Uterus (tissue), 4 donors: ENCODE data around the gene IBA57. TPM values are rescaled to one million over a fixed set of nuclear protein-coding genes. Genes with fewer than 3 reads are reported as not detected.

Source experiments
- DNase-seq, 2 donors: peaks; one replicate each; pipeline ENCODE4 v3.0.0-alpha.2; 2019 to 2020
- H3K27ac ChIP-seq, 2 donors: fragments of 200-600 bp; sonication (generic); 1 replicate in 1 of 2; 2 replicates in 1 of 2; pipeline ENCODE4 v1.5.1; 2016 to 2018
- H3K27me3 ChIP-seq, 2 donors: fragments of 200-600 bp; sonication (generic); one replicate each; pipeline ENCODE4 v1.5.1; 2018 to 2019; ENCODE audit warnings: control low read depth in 1 of 2
- H3K36me3 ChIP-seq, 2 donors: fragments of 200-600 bp; sonication (generic); one replicate each; pipeline ENCODE4 v1.5.1; 2019; ENCODE audit warnings: control low read depth in 1 of 2
- H3K4me1 ChIP-seq, 2 donors: fragments of 200-600 bp; sonication (generic); one replicate each; pipeline ENCODE4 v1.5.1; 2018 to 2019; ENCODE audit warnings: control low read depth in 1 of 2
- H3K4me3 ChIP-seq, 2 donors: fragments of 200-600 bp; sonication (generic); 1 replicate in 1 of 2; 2 replicates in 1 of 2; pipeline ENCODE4 v1.5.1; 2018 to 2019; ENCODE audit warnings: mild to moderate bottlenecking in 1 of 2
- H3K9me3 ChIP-seq, 2 donors: fragments of 200-600 bp; sonication (generic); one replicate each; pipeline ENCODE4 v1.5.1; 2019; ENCODE audit warnings: control low read depth in 1 of 2
- CTCF ChIP-seq, 4 experiments: fragments of 200-600 bp in 2 of 4; fragments of 450-650 bp in 2 of 4; sonication (generic) in 2 of 4; IDR thresholded peaks; one replicate each; pipeline ENCODE4 v1.5.1; 2016 to 2019; ENCODE audit warnings: antibody characterized with exemption in 4 of 4, mild to moderate bottlenecking in 2 of 4, moderate library complexity in 1 of 4
- POLR2A ChIP-seq, 2 donors: fragments of 450-650 bp; IDR thresholded peaks; one replicate each; pipeline ENCODE4 v1.6.1; 2016; ENCODE audit warnings: antibody characterized with exemption in 2 of 2, mild to moderate bottlenecking in 1 of 2, moderate library complexity in 1 of 2
- intact Hi-C: fragments of 100-400 bp; cut with DNase I; formaldehyde crosslinking; loops from one replicate; pipeline ENCODE4 v1.15.1; 2023; ENCODE audit warnings: low total_unique reads
- total RNA-seq, 4 donors: library from RNA; depleted of rRNA in 3 of 4; stranded (reverse); fragments of >200 nt in 3 of 4; gene quantifications; one replicate each; pipeline versions ENCODE4 v1.1.0 to v1.2.4, GENCODE V29; 2014 to 2023
- donor health status: DM: yes; HTN: yes; CAD: no.

The IBA57 gene
- total RNA-seq, 4 donors from 2014 or later, result 3.3 to 13.5 (median 7.5) TPM

DNA sequence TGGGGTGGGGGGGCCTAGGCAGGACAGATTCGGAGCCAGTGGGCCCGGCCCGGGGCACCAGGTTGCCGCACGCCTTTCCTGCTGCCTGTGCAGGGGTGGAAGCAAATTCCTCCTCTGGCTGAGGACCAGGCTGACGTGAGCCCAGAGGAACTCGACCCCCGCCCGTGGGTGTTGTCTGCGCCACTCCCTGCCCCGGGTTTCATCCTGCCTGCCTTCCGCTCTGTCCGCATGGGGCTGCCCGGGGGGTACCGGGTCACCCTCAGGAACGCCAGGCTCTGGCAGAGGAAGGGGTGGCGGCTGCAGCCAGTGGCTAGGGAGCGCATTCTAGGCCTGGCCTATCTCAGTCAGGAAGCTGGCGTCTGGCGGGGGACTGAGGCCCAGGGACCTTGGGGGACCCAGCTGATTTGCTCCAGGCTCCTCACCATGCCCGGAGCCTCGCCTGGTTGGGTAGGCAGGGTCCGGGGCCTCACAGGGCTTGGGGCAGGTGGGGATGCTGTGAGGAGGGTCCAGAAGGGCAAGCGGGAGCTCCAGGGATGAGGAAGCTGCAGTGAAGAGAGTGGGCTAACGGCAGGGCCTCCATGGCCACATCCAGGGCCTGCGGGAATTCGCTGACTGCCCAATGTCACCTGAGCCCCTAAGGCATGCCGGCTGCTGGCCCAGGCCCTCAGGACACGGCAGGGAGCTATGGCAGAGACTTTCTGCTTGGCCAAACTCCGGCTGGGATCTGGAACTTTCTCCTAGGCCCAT is 2.4 kb upstream of the IBA57 start:
- TF ChIP-seq POLR2A (IDR thresholded peaks at IDR 0.05) (peak in 1 of 2 donors; percentile 24), CTCF (IDR thresholded peaks at IDR 0.05) (no peak)
- Histone ChIP-seq H3K36me3 (no peaks in the 10 kb centered on the region), H3K27me3 (no peaks in the 10 kb centered on the region), H3K4me3 (peak overlapping the region; percentile 17 to 19), H3K9me3 (no peaks in the 10 kb centered on the region), H3K27ac (peak overlapping the region; percentile 81 to 99), H3K4me1 (peaks cover 0 to 8% of the 10 kb centered on the region in 2 donors)
- peak; percentile 82 to 88 for DNase-seq
- intact Hi-C loops, result no loop called here

DNA sequence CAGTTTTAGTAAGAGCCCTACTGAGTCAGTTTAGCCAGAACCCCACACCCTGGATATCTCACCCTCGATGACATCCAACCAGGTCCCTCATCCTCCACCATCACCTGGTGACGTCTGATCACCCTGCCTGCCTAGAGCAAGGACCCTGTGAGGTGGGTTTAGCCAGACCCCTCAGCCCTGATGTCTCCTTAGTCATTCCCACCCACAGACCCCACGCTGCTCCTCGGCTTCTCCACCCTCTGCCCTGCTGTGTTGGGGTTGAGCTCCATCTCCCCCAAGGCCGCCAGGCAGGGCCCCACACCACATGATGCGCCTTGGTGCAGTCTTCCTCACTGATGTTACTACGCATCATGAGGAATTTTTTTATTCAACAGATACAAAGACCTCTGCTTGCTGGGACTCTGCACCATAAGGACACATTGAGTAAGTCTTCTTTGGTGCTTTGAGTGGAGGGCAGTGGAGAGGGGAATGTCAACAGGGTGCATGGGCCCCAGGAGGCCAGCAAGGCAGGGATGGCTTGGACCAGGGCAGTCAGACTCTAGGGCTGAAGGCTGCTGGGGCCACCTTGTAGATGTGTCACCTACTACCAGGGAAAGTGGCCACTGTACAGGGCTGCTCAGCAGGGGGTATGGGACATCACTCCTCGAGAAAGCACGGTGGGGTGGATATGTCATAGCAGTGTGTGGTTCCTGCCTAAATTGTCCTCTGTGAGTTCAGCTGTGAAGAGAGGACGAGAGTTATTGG is 1.7 kb upstream of the IBA57 start:
- DNase-seq, result peak in 1 of 2 donors; percentile 20
- H3K27ac ChIP-seq, result peak overlapping the region; percentile 81 to 99
- no peak overlapping the region for H3K4me3 ChIP-seq
- H3K27me3 ChIP-seq, result no peaks in the 10 kb centered on the region
- TF ChIP-seq CTCF (IDR thresholded peaks at IDR 0.05) (no peak), POLR2A (IDR thresholded peaks at IDR 0.05) (no peak)
- H3K36me3 ChIP-seq, result no peaks in the 10 kb centered on the region
- intact Hi-C loops, result no loop called here
- H3K4me1 ChIP-seq, result peaks cover 0 to 8% of the 10 kb centered on the region in 2 donors
- H3K9me3 ChIP-seq, result no peaks in the 10 kb centered on the region

DNA sequence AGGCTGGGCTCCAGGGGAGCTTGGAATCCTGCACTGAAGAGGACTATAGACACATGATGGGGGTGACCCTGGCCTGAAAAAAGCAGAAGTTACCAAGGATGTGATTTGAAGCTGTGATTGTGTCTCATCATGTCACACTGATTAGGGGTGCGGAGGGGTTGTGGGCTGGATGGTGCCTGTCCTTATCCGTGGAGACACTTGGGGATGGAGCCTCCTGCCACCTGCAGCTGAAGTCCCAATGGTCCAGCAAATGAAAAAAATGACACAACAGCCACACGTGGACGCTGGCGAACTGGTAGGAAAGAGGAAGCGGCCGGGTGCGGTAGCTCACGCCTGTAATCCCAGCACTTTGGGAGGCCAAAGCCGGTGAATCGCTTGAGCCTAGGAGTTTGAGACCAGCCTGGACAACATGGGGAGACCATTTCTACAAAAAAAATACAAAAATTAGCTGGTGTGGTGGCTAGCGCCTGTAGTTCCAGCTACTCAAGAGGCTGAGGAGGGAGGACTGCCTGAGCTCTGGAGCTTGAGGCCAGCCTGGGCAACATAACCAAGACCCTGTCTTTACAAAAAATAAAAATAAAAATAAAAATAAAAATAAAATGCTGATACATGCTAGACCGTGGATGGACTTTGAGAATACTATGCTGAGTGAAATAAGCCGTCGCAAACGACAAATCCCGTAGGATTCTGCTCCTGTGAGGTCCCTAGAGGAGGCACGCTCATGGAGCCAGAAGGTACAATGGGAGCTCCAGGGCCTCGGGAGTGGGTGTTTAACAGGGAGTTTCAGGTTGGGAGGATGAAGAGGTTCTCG is 838 bp upstream of the IBA57 start:
- no peaks in the 10 kb centered on the region for H3K36me3 ChIP-seq
- no peaks in the 10 kb centered on the region for H3K9me3 ChIP-seq
- H3K27ac ChIP-seq, result peak overlapping the region; percentile 81 to 99
- DNase-seq, result peak in 1 of 2 donors; percentile 32
- intact Hi-C loops, result no loop called here
- H3K4me3 ChIP-seq, result peak overlapping the region; percentile 21 to 37
- no peak for TF ChIP-seq POLR2A (IDR thresholded peaks at IDR 0.05)
- TF ChIP-seq CTCF (IDR thresholded peaks at IDR 0.05), result no peak
- no peaks in the 10 kb centered on the region for H3K27me3 ChIP-seq
- H3K4me1 ChIP-seq, result peaks cover 0 to 8% of the 10 kb centered on the region in 2 donors

GRCh38 chr1:228166170-228166936 is 749 bp downstream of the IBA57 start:
- Histone ChIP-seq H3K36me3 (no peaks in the 10 kb centered on the region), H3K4me3 (peak overlapping the region; percentile 62 to 77), H3K9me3 (no peaks in the 10 kb centered on the region), H3K27me3 (no peaks in the 10 kb centered on the region), H3K27ac (peak overlapping the region; percentile 89 to 99), H3K4me1 (peaks cover 0 to 8% of the 10 kb centered on the region in 2 donors)
- intact Hi-C loops, result no loop called here
- TF ChIP-seq POLR2A (IDR thresholded peaks at IDR 0.05) (no peak), CTCF (IDR thresholded peaks at IDR 0.05) (peak in 3 of 4 experiments; percentile 15 to 44 (median 23))
- DNase-seq, result peak in 1 of 2 donors; percentile 70
